Suprapubic skin (tissue), 4 donors: ENCODE measurements around the gene ARHGEF17. TPM values are rescaled to one million over a fixed set of nuclear protein-coding genes. Genes with fewer than 3 reads are reported as not detected.

Experiments
- DNase-seq, 2 donors: peaks; one replicate each; pipeline ENCODE4 v3.0.0-alpha.2; 2019; ENCODE audit warnings: low spot score in 2 of 2
- H3K27ac ChIP-seq: fragments of 200-600 bp; sonication (generic); one replicate; pipeline ENCODE4 v1.5.1; 2019
- H3K27me3 ChIP-seq: fragments of 200-600 bp; sonication (generic); one replicate; pipeline ENCODE4 v1.5.1; 2019
- H3K36me3 ChIP-seq: fragments of 200-600 bp; sonication (generic); one replicate; pipeline ENCODE4 v1.5.1; 2019
- H3K4me1 ChIP-seq: fragments of 200-600 bp; sonication (generic); one replicate; pipeline ENCODE4 v1.5.1; 2019
- H3K4me3 ChIP-seq: fragments of 200-600 bp; sonication (generic); one replicate; pipeline ENCODE4 v1.5.1; 2019; ENCODE audit warnings: mild to moderate bottlenecking
- H3K9me3 ChIP-seq: fragments of 200-600 bp; sonication (generic); one replicate; pipeline ENCODE4 v1.5.1; 2019
- CTCF ChIP-seq, 2 donors: fragments of 200-600 bp in 1 of 2; fragments of 450-650 bp in 1 of 2; sonication (generic) in 1 of 2; IDR thresholded peaks; one replicate each; pipeline ENCODE4 v1.5.1; 2016 to 2019; ENCODE audit warnings: antibody characterized with exemption in 2 of 2, mild to moderate bottlenecking in 1 of 2, moderate library complexity in 1 of 2
- EP300 ChIP-seq: sonication (generic); formaldehyde crosslinking; IDR thresholded peaks from one replicate; pipeline ENCODE4 v1.6.1; 2017; ENCODE audit warnings: antibody characterized with exemption
- POLR2A ChIP-seq, 2 donors: fragments of 450-650 bp; IDR thresholded peaks; one replicate each; pipeline ENCODE4 v1.6.1; 2017; ENCODE audit warnings: antibody characterized with exemption in 2 of 2, mild to moderate bottlenecking in 2 of 2, moderate library complexity in 2 of 2
- POLR2AphosphoS5 ChIP-seq, 3 donors: sonication (generic); formaldehyde crosslinking; IDR thresholded peaks; one replicate each; pipeline ENCODE4 v1.6.1; 2017; ENCODE audit warnings: antibody characterized with exemption in 3 of 3
- whole genome bisulfite sequencing: methylation state at CpG from one replicate; pipeline ENCODE4 v1.1.5; 2018; 5-methylcytosine and 5-hydroxymethylcytosine counted together
- total RNA-seq, 4 donors: library from RNA; depleted of rRNA; stranded (reverse); fragments of >200 nt; gene quantifications; one replicate each; pipeline ENCODE4 v1.1.0, GENCODE V29; 2016

Gene ARHGEF17
- total RNA-seq, 4 donors from 2014 or later = 8.3 to 25.0 (median 9.7) TPM

- 65% methylated on average over 2 of the region's 3 CpGs for WGBS
- Histone ChIP-seq H3K9me3 (no peaks in the 10 kb centered on the region), H3K27ac (peak overlapping the region; percentile 57), H3K36me3 (no peaks in the 10 kb centered on the region), H3K4me1 (peaks cover 49% of the 10 kb centered on the region), H3K27me3 (no peaks in the 10 kb centered on the region), H3K4me3 (no peak overlapping the region)
- no peak for DNase-seq
- TF ChIP-seq CTCF (IDR thresholded peaks at IDR 0.05) (no peak), POLR2AphosphoS5 (IDR thresholded peaks at IDR 0.05) (no peak), EP300 (no peak), POLR2A (IDR thresholded peaks at IDR 0.05) (no peak)
Measured at GRCh38 chr11:73317803-73318202, 9.7 kb downstream of the ARHGEF17 start.

- no peak for DNase-seq
- H3K27me3 ChIP-seq = no peaks in the 10 kb centered on the region
- H3K4me1 ChIP-seq = peaks cover 53% of the 10 kb centered on the region
- TF ChIP-seq POLR2A (IDR thresholded peaks at IDR 0.05) (no peak), POLR2AphosphoS5 (IDR thresholded peaks at IDR 0.05) (no peak), CTCF (IDR thresholded peaks at IDR 0.05) (no peak), EP300 (no peak)
- no peak overlapping the region for H3K4me3 ChIP-seq
- H3K9me3 ChIP-seq = no peaks in the 10 kb centered on the region
- 74% methylated on average over 8 of the region's 8 CpGs for WGBS
- H3K27ac ChIP-seq = no peak overlapping the region
- H3K36me3 ChIP-seq = no peaks in the 10 kb centered on the region
Measured at GRCh38 chr11:73318501-73319011, 10.5 kb downstream of the ARHGEF17 start.

DNA sequence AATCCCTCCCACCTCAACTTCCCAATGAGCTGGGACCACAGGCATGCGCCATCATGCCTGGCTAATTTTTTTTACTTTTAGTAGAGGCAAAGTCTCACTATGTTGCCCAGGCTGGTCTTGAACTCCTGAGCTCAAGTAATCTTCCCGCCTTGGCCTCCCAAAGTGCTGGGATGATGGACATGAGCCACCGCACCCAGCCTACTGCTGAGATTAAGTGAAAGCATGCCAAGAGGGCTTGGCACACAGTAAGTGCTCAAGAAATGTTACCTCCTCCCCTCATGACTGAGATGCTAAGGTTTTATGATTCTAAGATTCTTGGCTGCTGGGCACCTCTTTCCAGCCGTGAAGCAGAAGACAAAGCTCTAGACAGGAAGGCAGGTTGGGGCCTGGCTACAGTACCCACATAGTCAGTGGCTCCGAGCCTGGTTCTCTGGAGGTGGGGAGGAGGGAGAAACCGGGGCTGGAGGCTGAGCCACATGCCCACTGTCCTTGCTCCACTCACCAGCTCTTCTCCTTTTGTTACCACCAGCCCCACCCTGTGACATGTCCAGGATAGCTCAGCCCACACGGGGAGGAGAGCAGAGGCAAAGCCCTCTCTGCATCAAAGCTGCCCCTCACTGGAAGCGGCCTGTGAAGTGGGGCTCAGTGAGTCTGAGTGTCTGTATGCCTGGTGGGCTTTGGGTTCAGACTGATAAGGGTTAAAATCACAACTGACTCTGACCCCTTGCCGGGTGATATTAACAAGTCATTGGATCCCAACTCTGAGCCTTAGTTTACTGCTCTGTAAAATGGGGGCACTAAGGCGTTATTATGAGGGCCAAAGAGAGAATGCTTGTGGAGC, 12.9 kb downstream of the ARHGEF17 start:
- Histone ChIP-seq H3K4me1 (peaks cover 55% of the 10 kb centered on the region), H3K27ac (peak overlapping the region; percentile 67), H3K4me3 (no peak overlapping the region), H3K9me3 (no peaks in the 10 kb centered on the region), H3K36me3 (no peaks in the 10 kb centered on the region), H3K27me3 (no peaks in the 10 kb centered on the region)
- TF ChIP-seq EP300 (no peak), POLR2A (IDR thresholded peaks at IDR 0.05) (no peak)
- no peak for DNase-seq
- WGBS = 44% methylated on average over 10 of the region's 10 CpGs

GRCh38 chr11:73321604-73322381, 13.7 kb downstream of the ARHGEF17 start:
- TF ChIP-seq POLR2AphosphoS5 (IDR thresholded peaks at IDR 0.05) = no peak
- TF ChIP-seq EP300 = no peak
- TF ChIP-seq CTCF (IDR thresholded peaks at IDR 0.05) = no peak
- no peak for TF ChIP-seq POLR2A (IDR thresholded peaks at IDR 0.05)
- Histone ChIP-seq H3K27me3 (no peaks in the 10 kb centered on the region), H3K27ac (peak overlapping the region; percentile 67), H3K36me3 (no peaks in the 10 kb centered on the region), H3K4me3 (no peak overlapping the region), H3K9me3 (no peaks in the 10 kb centered on the region), H3K4me1 (peaks cover 57% of the 10 kb centered on the region)
- DNase-seq = no peak
- WGBS = 66% methylated on average over 4 of the region's 10 CpGs

DNA sequence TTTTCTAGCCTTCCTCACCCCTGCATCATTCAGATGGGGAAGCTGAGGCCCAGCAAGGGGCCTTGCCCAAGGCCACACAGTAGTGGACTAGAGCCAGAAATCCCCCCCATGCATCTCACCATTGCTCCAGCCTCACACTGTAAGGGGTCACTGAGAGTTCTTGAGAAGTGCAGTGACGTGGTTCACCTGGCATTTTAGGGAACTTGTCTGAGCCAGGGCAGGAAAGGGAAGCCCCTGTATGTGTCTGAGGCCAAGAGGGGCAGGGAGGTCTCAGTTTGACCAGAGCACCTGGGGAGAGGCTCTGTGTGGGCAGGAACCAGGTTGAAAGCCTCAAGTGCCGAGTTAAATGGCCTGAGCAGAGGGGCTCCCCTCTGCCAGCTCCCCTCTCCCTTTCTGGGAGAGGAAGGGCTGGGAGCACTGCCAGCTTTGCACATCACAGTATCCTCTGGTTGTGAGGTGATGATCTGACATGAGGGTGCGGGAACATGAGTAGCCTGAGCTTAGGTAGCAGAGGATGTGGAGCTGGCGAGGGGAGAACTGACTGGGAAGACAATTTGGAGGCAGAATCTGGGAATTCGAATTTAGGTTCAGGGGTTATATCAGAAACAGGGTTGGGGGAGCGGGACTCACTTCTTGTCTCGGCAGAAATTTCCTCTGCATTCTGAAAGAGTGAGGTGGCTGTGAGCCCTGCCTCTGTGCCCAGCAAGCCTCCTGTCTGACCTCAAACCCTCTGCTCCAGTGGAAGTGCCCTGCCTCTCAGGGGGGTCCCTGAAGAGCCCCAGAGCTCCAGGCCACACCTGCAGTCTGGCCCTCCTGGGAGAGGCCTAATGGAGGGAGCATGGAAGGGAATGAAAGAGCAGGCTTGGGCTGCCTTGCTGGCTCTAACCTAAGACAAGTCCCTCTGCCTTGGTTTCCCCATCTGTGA, 14.6 kb downstream of the ARHGEF17 start:
- H3K9me3 ChIP-seq = no peaks in the 10 kb centered on the region
- peaks cover 57% of the 10 kb centered on the region for H3K4me1 ChIP-seq
- TF ChIP-seq POLR2AphosphoS5 (IDR thresholded peaks at IDR 0.05) (no peak), CTCF (IDR thresholded peaks at IDR 0.05) (no peak), POLR2A (IDR thresholded peaks at IDR 0.05) (no peak), EP300 (no peak)
- WGBS = 84% methylated on average over 6 of the region's 7 CpGs
- H3K36me3 ChIP-seq = no peaks in the 10 kb centered on the region
- no peaks in the 10 kb centered on the region for H3K27me3 ChIP-seq
- peak overlapping the region; percentile 54 for H3K27ac ChIP-seq
- peak overlapping the region; percentile 11 for H3K4me3 ChIP-seq
- DNase-seq = no peak
